ENCODE results near the gene COL12A1. TPM values are rescaled to one million over a fixed set of nuclear protein-coding genes. Genes with fewer than 3 reads are reported as not detected.
A peak's percentile ranks its signal among the peaks of the same experiment; 100 is the strongest.
"Not testable (repeated sequence)": the region's sequence is repeated elsewhere in the genome, so short reads cannot be mapped to it uniquely, and the experiment has no call there.

The COL12A1 gene
- total and polyA plus RNA-seq, 5 donors from 2014 or later, result 0.37 TPM; not detected in 4

GRCh38 chr6:75186581-75186980, 19.3 kb downstream of the COL12A1 start:
- H3K9me3 Mint-ChIP-seq; H3K27ac Mint-ChIP-seq; H3K36me3 ChIP-seq (ENCODE audit: control insufficient read depth, insufficient read depth, low read length); H3K27ac ChIP-seq (ENCODE audit: insufficient read depth, low read length, poor library complexity, severe bottlenecking); H3K27me3 ChIP-seq (ENCODE audit: control insufficient read depth, insufficient read depth, low read length); H3K36me3 Mint-ChIP-seq; H3K9me3 ChIP-seq (ENCODE audit: control insufficient read depth in 2 of 2, low read length in 2 of 2); H3K4me1 ChIP-seq (ENCODE audit: control insufficient read depth, insufficient read depth, low read length, poor library complexity, severe bottlenecking); H3K4me3 ChIP-seq (ENCODE audit: low read depth, low read length); DNase-seq; H3K4me1 Mint-ChIP-seq; H3K4me3 Mint-ChIP-seq; ATAC-seq (ENCODE audit: low read depth in 2 of 2): not testable (repeated sequence)
- peaks cover 11% of the 10 kb centered on the region for H3K27me3 Mint-ChIP-seq

GRCh38 chr6:75183099-75183541, 22.7 kb downstream of the COL12A1 start:
- no peak for DNase-seq
- peaks cover 4% of the 10 kb centered on the region for H3K27me3 ChIP-seq (ENCODE audit: control insufficient read depth, insufficient read depth, low read length)
- no peak for ATAC-seq (ENCODE audit: low read depth in 2 of 2)
- no peaks in the 10 kb centered on the region for H3K9me3 ChIP-seq (ENCODE audit: control insufficient read depth in 2 of 2, low read length in 2 of 2)
- H3K4me1 ChIP-seq (ENCODE audit: control insufficient read depth, insufficient read depth, low read length, poor library complexity, severe bottlenecking), result no peaks in the 10 kb centered on the region
- H3K9me3 Mint-ChIP-seq, result peaks cover 0 to 4% (median 0%) of the 10 kb centered on the region in 7 donors
- no peak overlapping the region for H3K27ac Mint-ChIP-seq
- peaks cover 6% of the 10 kb centered on the region for H3K27me3 Mint-ChIP-seq
- no peak overlapping the region for H3K4me3 Mint-ChIP-seq
- no peaks in the 10 kb centered on the region for H3K36me3 Mint-ChIP-seq
- no peaks in the 10 kb centered on the region for H3K4me1 Mint-ChIP-seq
- no peak overlapping the region for H3K4me3 ChIP-seq (ENCODE audit: low read depth, low read length)
- no peaks in the 10 kb centered on the region for H3K36me3 ChIP-seq (ENCODE audit: control insufficient read depth, insufficient read depth, low read length)
- H3K27ac ChIP-seq (ENCODE audit: insufficient read depth, low read length, poor library complexity, severe bottlenecking), result no peak overlapping the region

DNA sequence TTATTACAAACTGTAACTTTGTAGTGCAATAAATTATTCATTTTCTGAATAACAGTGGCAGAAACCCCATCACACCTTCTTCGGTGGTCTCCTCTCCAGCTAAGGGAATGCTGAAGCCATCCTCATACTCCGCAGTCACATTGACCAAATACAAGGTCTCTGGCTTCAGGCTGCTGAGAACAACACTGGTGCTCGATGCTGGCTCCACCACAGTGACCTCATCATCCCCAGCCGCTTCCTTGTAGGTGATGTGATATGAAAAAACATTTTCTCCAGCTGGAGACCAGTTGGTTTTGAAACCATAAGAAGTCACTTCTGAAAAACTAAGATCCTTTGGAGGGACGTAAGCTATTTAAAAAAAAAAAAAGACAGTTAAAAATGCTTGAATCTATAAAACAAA, 25.0 kb downstream of the COL12A1 start:
- H3K4me1 ChIP-seq (ENCODE audit: control insufficient read depth, insufficient read depth, low read length, poor library complexity, severe bottlenecking), result no peaks in the 10 kb centered on the region
- no peaks in the 10 kb centered on the region for H3K36me3 ChIP-seq (ENCODE audit: control insufficient read depth, insufficient read depth, low read length)
- Mint-ChIP-seq H3K36me3 (no peaks in the 10 kb centered on the region), H3K4me1 (no peaks in the 10 kb centered on the region), H3K9me3 (peaks cover 0 to 4% (median 0%) of the 10 kb centered on the region in 7 donors), H3K4me3 (no peak overlapping the region), H3K27ac (no peak overlapping the region), H3K27me3 (peaks cover 6% of the 10 kb centered on the region)
- no peak overlapping the region for H3K4me3 ChIP-seq (ENCODE audit: low read depth, low read length)
- DNase-seq (no peak), ATAC-seq (ENCODE audit: low read depth in 2 of 2) (no peak)
- H3K27me3 ChIP-seq (ENCODE audit: control insufficient read depth, insufficient read depth, low read length), result peaks cover 4% of the 10 kb centered on the region
- H3K9me3 ChIP-seq (ENCODE audit: control insufficient read depth in 2 of 2, low read length in 2 of 2), result no peaks in the 10 kb centered on the region
- H3K27ac ChIP-seq (ENCODE audit: insufficient read depth, low read length, poor library complexity, severe bottlenecking), result no peak overlapping the region

- no peaks in the 10 kb centered on the region for H3K36me3 Mint-ChIP-seq
- no peak overlapping the region for H3K4me3 ChIP-seq (ENCODE audit: low read depth, low read length)
- H3K4me1 ChIP-seq (ENCODE audit: control insufficient read depth, insufficient read depth, low read length, poor library complexity, severe bottlenecking), result no peaks in the 10 kb centered on the region
- no peaks in the 10 kb centered on the region for H3K27me3 Mint-ChIP-seq
- no peak overlapping the region for H3K27ac ChIP-seq (ENCODE audit: insufficient read depth, low read length, poor library complexity, severe bottlenecking)
- no peak overlapping the region for H3K4me3 Mint-ChIP-seq
- ATAC-seq (ENCODE audit: low read depth in 2 of 2), result no peak
- H3K36me3 ChIP-seq (ENCODE audit: control insufficient read depth, insufficient read depth, low read length), result no peaks in the 10 kb centered on the region
- no peaks in the 10 kb centered on the region for H3K9me3 ChIP-seq (ENCODE audit: control insufficient read depth in 2 of 2, low read length in 2 of 2)
- DNase-seq, result no peak
- no peaks in the 10 kb centered on the region for H3K9me3 Mint-ChIP-seq
- no peak overlapping the region for H3K27ac Mint-ChIP-seq
- H3K4me1 Mint-ChIP-seq, result no peaks in the 10 kb centered on the region
- H3K27me3 ChIP-seq (ENCODE audit: control insufficient read depth, insufficient read depth, low read length), result peaks cover under 1% of the 10 kb centered on the region
Observed at GRCh38 chr6:75178757-75179156, 27.1 kb downstream of the COL12A1 start.

DNA sequence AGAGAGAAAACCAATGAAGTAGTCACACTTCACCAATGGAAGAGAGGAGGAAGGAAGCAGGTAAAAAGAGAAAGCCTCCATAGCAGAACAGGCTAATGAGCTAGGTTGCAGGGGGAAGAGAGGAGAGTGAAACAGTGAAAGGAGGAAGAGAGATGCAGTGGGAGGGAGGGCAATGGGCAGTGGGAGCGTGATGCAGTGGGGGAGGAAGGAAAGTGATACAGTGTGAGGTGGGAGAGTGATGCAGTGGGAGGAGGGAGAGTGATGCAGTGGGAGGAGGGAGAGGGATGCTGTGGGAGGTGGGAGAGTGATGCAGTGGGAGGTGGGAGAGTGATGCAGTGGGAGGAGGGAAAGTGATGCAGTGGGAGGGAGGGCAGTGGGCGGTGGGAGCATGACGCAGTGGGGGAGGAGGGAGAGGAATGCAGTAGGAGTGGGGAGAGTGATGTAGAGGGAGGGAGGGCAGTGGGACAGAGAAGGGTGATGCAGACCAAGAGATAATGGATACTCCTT, 29.7 kb downstream of the COL12A1 start:
- no peaks in the 10 kb centered on the region for H3K4me1 ChIP-seq (ENCODE audit: control insufficient read depth, insufficient read depth, low read length, poor library complexity, severe bottlenecking)
- no peaks in the 10 kb centered on the region for H3K36me3 ChIP-seq (ENCODE audit: control insufficient read depth, insufficient read depth, low read length)
- Mint-ChIP-seq H3K27me3 (no peaks in the 10 kb centered on the region), H3K36me3 (no peaks in the 10 kb centered on the region), H3K4me1 (no peaks in the 10 kb centered on the region), H3K9me3 (no peaks in the 10 kb centered on the region), H3K27ac (peak overlapping the region in 1 of 3 donors; percentile 75), H3K4me3 (no peak overlapping the region)
- ATAC-seq (ENCODE audit: low read depth in 2 of 2) (no peak), DNase-seq (no peak)
- no peaks in the 10 kb centered on the region for H3K9me3 ChIP-seq (ENCODE audit: control insufficient read depth in 2 of 2, low read length in 2 of 2)
- H3K27ac ChIP-seq (ENCODE audit: insufficient read depth, low read length, poor library complexity, severe bottlenecking), result no peak overlapping the region
- H3K27me3 ChIP-seq (ENCODE audit: control insufficient read depth, insufficient read depth, low read length), result no peaks in the 10 kb centered on the region
- H3K4me3 ChIP-seq (ENCODE audit: low read depth, low read length), result no peak overlapping the region

DNA sequence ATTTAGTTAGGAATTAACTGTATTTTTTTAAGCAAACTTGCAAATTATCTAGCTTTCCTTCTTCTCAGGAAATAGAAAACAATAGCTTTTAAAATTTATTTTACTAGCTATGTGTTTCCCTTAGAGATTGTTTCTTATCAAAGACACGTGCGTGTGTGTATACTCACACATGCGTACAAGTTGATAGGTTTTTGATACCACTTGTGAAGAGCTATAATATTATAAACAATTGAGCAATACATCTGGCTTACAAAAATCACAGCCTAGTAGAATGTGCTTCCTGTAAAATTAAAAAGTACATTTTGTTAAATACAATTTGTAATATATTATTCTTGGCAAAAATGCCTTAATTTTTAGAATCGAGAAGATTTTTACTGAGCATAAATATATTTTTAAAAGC, 33.9 kb downstream of the COL12A1 start:
- Histone ChIP-seq H3K27ac (ENCODE audit: insufficient read depth, low read length, poor library complexity, severe bottlenecking) (no peak overlapping the region), H3K9me3 (ENCODE audit: control insufficient read depth in 2 of 2, low read length in 2 of 2) (no peaks in the 10 kb centered on the region), H3K27me3 (ENCODE audit: control insufficient read depth, insufficient read depth, low read length) (no peaks in the 10 kb centered on the region), H3K36me3 (ENCODE audit: control insufficient read depth, insufficient read depth, low read length) (no peaks in the 10 kb centered on the region), H3K4me1 (ENCODE audit: control insufficient read depth, insufficient read depth, low read length, poor library complexity, severe bottlenecking) (no peaks in the 10 kb centered on the region), H3K4me3 (ENCODE audit: low read depth, low read length) (no peak overlapping the region)
- H3K27me3 Mint-ChIP-seq, result peaks cover 8% of the 10 kb centered on the region
- DNase-seq (no peak), ATAC-seq (ENCODE audit: low read depth in 2 of 2) (no peak)
- no peaks in the 10 kb centered on the region for H3K9me3 Mint-ChIP-seq
- no peaks in the 10 kb centered on the region for H3K4me1 Mint-ChIP-seq
- no peak overlapping the region for H3K4me3 Mint-ChIP-seq
- H3K27ac Mint-ChIP-seq, result no peak overlapping the region
- no peaks in the 10 kb centered on the region for H3K36me3 Mint-ChIP-seq

DNA sequence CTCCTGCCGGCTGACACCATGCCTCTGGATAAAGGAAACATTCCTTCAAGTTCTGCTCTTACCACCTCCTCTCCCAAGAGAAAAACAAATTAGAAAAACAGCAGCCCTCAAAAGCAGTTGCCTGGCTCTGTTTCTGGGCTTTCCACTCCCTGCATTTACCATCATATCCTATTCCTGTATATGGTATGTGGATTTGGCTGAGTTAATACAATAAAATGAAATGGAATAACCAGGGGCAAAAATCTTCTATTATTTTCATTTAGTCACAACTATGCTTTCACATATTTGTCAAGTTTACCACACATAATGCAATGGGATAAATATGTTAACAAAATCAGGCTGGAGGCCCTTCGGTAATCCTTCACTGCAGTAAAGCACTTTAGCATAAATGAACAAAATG, 34.3 kb downstream of the COL12A1 start:
- H3K27me3 ChIP-seq (ENCODE audit: control insufficient read depth, insufficient read depth, low read length), result no peaks in the 10 kb centered on the region
- H3K9me3 Mint-ChIP-seq, result no peaks in the 10 kb centered on the region
- DNase-seq (no peak), ATAC-seq (ENCODE audit: low read depth in 2 of 2) (no peak)
- no peaks in the 10 kb centered on the region for H3K4me1 ChIP-seq (ENCODE audit: control insufficient read depth, insufficient read depth, low read length, poor library complexity, severe bottlenecking)
- no peaks in the 10 kb centered on the region for H3K9me3 ChIP-seq (ENCODE audit: control insufficient read depth in 2 of 2, low read length in 2 of 2)
- H3K27ac Mint-ChIP-seq, result no peak overlapping the region
- no peak overlapping the region for H3K4me3 Mint-ChIP-seq
- H3K36me3 ChIP-seq (ENCODE audit: control insufficient read depth, insufficient read depth, low read length), result no peaks in the 10 kb centered on the region
- peaks cover 8% of the 10 kb centered on the region for H3K27me3 Mint-ChIP-seq
- H3K4me3 ChIP-seq (ENCODE audit: low read depth, low read length), result no peak overlapping the region
- H3K4me1 Mint-ChIP-seq, result no peaks in the 10 kb centered on the region
- no peak overlapping the region for H3K27ac ChIP-seq (ENCODE audit: insufficient read depth, low read length, poor library complexity, severe bottlenecking)
- no peaks in the 10 kb centered on the region for H3K36me3 Mint-ChIP-seq

DNA sequence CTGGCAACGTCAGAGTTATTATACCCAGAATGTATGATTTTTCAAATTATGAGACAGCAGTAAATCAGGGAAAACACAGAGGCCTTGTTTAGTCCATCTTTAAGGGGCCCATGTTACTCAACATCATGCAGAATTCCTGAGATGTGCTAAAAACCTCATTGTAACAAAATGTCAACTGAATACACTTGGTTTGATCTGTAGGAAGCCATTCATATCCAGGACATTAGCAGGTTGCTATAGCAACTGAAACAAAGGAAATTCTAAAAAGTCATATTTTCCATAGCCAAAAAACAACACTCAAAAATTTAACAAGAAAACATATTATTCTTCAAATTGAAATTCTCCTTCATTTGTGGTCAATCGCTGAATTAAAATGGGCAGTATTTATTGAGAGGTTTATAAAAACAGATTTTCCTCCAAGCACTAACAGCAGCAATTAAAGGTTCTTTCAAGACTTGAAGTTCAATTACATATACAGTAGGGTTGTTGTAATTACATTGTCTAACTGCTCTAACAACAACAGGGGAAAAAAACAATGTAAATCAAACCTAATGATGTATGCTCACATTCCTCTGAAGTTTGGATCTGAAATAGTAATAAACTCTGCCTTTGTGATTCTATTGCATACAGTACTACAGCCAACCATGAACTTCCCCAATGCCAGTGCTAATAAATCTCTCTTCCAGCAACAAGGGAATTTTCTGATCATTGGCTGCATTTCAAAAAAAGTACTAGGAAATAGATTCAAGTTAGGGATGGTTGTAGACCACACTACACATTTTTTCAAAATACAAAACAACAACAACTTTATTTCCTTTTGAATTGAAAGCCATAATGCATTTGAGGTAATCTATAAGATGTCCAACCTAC, 34.9 kb downstream of the COL12A1 start:
- Histone ChIP-seq H3K27me3 (ENCODE audit: control insufficient read depth, insufficient read depth, low read length) (no peaks in the 10 kb centered on the region), H3K27ac (ENCODE audit: insufficient read depth, low read length, poor library complexity, severe bottlenecking) (no peak overlapping the region), H3K9me3 (ENCODE audit: control insufficient read depth in 2 of 2, low read length in 2 of 2) (no peaks in the 10 kb centered on the region), H3K36me3 (ENCODE audit: control insufficient read depth, insufficient read depth, low read length) (no peaks in the 10 kb centered on the region), H3K4me3 (ENCODE audit: low read depth, low read length) (no peak overlapping the region), H3K4me1 (ENCODE audit: control insufficient read depth, insufficient read depth, low read length, poor library complexity, severe bottlenecking) (no peaks in the 10 kb centered on the region)
- Mint-ChIP-seq H3K4me3 (no peak overlapping the region), H3K9me3 (no peaks in the 10 kb centered on the region), H3K4me1 (no peaks in the 10 kb centered on the region), H3K27me3 (peaks cover 8% of the 10 kb centered on the region), H3K27ac (no peak overlapping the region), H3K36me3 (no peaks in the 10 kb centered on the region)
- no peak for DNase-seq
- ATAC-seq (ENCODE audit: low read depth in 2 of 2), result no peak

Measured in CD4-positive, CD25-positive, alpha-beta regulatory T cell (primary cell).